Neuronal stem cell (in vitro differentiated cells): ENCODE data around the gene GRAP2.

ENCODE experiments used
- DNase-seq: peaks from one replicate; pipeline ENCODE4 v3.0.0-alpha.2; 2013; ENCODE audit warnings: low spot score
- H2AFZ ChIP-seq: one replicate; pipeline ENCODE4 v1.6.1; 2013; ENCODE audit warnings: mild to moderate bottlenecking, low read length, inconsistent platforms
- H2AK5ac ChIP-seq: 2 replicates; pipeline ENCODE4 v1.6.1; 2013; ENCODE audit warnings: low read depth, mild to moderate bottlenecking, inconsistent platforms, low read length, moderate library complexity, mixed read lengths
- H2BK120ac ChIP-seq: 2 replicates; pipeline ENCODE4 v1.6.1; 2013; ENCODE audit warnings: low read depth, mild to moderate bottlenecking, inconsistent platforms, low read length, moderate library complexity, mixed read lengths
- H2BK12ac ChIP-seq: one replicate; pipeline ENCODE4 v1.6.1; 2013; ENCODE audit warnings: low read length, inconsistent platforms
- H2BK15ac ChIP-seq: 2 replicates; pipeline ENCODE4 v1.6.1; 2013; ENCODE audit warnings: mild to moderate bottlenecking, low read length, inconsistent platforms, mixed read lengths
- H2BK5ac ChIP-seq: one replicate; pipeline ENCODE4 v1.6.1; 2013; ENCODE audit warnings: inconsistent platforms, mild to moderate bottlenecking, low read length, moderate library complexity
- H3K14ac ChIP-seq: one replicate; pipeline ENCODE4 v1.6.1; 2013; ENCODE audit warnings: low read length, inconsistent platforms
- H3K18ac ChIP-seq: 2 replicates; pipeline ENCODE4 v1.6.1; 2013; ENCODE audit warnings: low read length, inconsistent platforms
- H3K23ac ChIP-seq: 2 replicates; pipeline ENCODE4 v1.6.1; 2013; ENCODE audit warnings: low read depth, mild to moderate bottlenecking, mixed read lengths, low read length, inconsistent platforms; ENCODE audit not compliant: poor library complexity
- H3K27ac ChIP-seq: replicated peaks from 3 replicates; pipeline ENCODE4 v1.5.1; 2013; ENCODE audit warnings: low read length, inconsistent platforms
- H3K27me3 ChIP-seq, 3 experiments: 2 replicates each; pipeline ENCODE4 v1.6.1; 2013; ENCODE audit warnings: low read length in 3 of 3, mild to moderate bottlenecking in 2 of 3, inconsistent platforms in 1 of 3, low read depth in 1 of 3, mixed read lengths in 1 of 3, moderate library complexity in 1 of 3; ENCODE audit not compliant: control insufficient read depth in 3 of 3, insufficient read depth in 3 of 3
- H3K36me3 ChIP-seq, 2 donors: replicated peaks in 1 of 2; 2 replicates each; pipeline ENCODE4 v1.6.1; 2013; ENCODE audit warnings: low read length in 2 of 2; ENCODE audit not compliant: control insufficient read depth in 2 of 2, insufficient read depth in 2 of 2
- H3K4ac ChIP-seq: 2 replicates; pipeline ENCODE4 v1.6.1; 2013; ENCODE audit warnings: inconsistent platforms, mild to moderate bottlenecking, low read length, moderate library complexity
- H3K4me1 ChIP-seq, 2 donors: 1 replicate in 1 of 2; 2 replicates in 1 of 2; pipeline ENCODE4 v1.6.1; 2013; ENCODE audit warnings: low read length in 2 of 2, low read depth in 1 of 2; ENCODE audit not compliant: control insufficient read depth in 2 of 2, insufficient read depth in 1 of 2
- H3K4me2 ChIP-seq: one replicate; pipeline ENCODE4 v1.6.1; 2013; ENCODE audit warnings: mild to moderate bottlenecking, low read length, inconsistent platforms; ENCODE audit not compliant: insufficient read depth, poor library complexity, severe bottlenecking
- H3K4me3 ChIP-seq, 2 donors: 2 replicates each; pipeline ENCODE4 v1.5.1; 2013; ENCODE audit warnings: low read length in 2 of 2, mild to moderate bottlenecking in 2 of 2, inconsistent platforms in 1 of 2, moderate library complexity in 1 of 2
- H3K79me1 ChIP-seq: one replicate; pipeline ENCODE4 v1.6.1; 2013; ENCODE audit warnings: low read depth, mild to moderate bottlenecking, inconsistent platforms, low read length, moderate library complexity
- H3K9ac ChIP-seq: one replicate; pipeline ENCODE4 v1.6.1; 2013; ENCODE audit warnings: mild to moderate bottlenecking, low read depth, low read length, inconsistent platforms; ENCODE audit not compliant: poor library complexity
- H3K9me3 ChIP-seq, 2 donors: replicated peaks in 1 of 2; 2 replicates each; pipeline versions ENCODE3 to v1.6.1; 2013; ENCODE audit warnings: low read length in 2 of 2, mild to moderate bottlenecking in 2 of 2, inconsistent platforms in 1 of 2, low read depth in 1 of 2, mixed read lengths in 1 of 2, moderate library complexity in 1 of 2; ENCODE audit not compliant: control insufficient read depth in 2 of 2, insufficient read depth in 1 of 2
- H4K8ac ChIP-seq: one replicate; pipeline ENCODE4 v1.6.1; 2013; ENCODE audit warnings: low read depth, mild to moderate bottlenecking, inconsistent platforms, low read length, moderate library complexity
- H4K91ac ChIP-seq: one replicate; pipeline ENCODE4 v1.6.1; 2013; ENCODE audit warnings: low read length, low read depth, mild to moderate bottlenecking, inconsistent platforms; ENCODE audit not compliant: poor library complexity
- WGBS, 2 donors: extraction: QIAGEN DNeasy Blood & Tissue Kit; methylation state at CpG; one replicate each; pipeline ENCODE4 v1.1.7; 2013; ENCODE audit warnings: missing lambda C conversion rate in 2 of 2, mixed read lengths in 1 of 2; ENCODE audit not compliant: insufficient read length in 2 of 2, insufficient replicate concordance in 1 of 2; ENCODE audit errors: extremely low coverage in 2 of 2; 5-methylcytosine and 5-hydroxymethylcytosine counted together

The GRAP2 gene

GRCh38 chr22:39908136-39908535 is 7.3 kb downstream of the GRAP2 start:
- Histone ChIP-seq H2BK15ac (no peak overlapping the region), H3K27ac (no peak overlapping the region), H3K27me3 (no peaks in the 10 kb centered on the region)

GRCh38 chr22:39908737-39909136 is 7.9 kb downstream of the GRAP2 start:
- no peaks in the 10 kb centered on the region for H3K36me3 ChIP-seq

More at GRCh38 chr22:39908136-39908535, 7.3 kb downstream of the GRAP2 start:
- Histone ChIP-seq H2BK5ac (no peak overlapping the region), H4K91ac (no peak overlapping the region), H3K4me2 (no peak overlapping the region), H3K4me1 (peaks cover 0 to 1% of the 10 kb centered on the region in 2 donors), H2AK5ac (no peak overlapping the region), H3K9ac (no peak overlapping the region), H2BK120ac (no peak overlapping the region), H3K9me3 (no peaks in the 10 kb centered on the region), H3K14ac (no peak overlapping the region), H2BK12ac (no peak overlapping the region), H4K8ac (no peak overlapping the region), H3K4ac (no peak overlapping the region), H3K23ac (no peak overlapping the region), H2AFZ (no peak overlapping the region), H3K36me3 (no peaks in the 10 kb centered on the region), H3K4me3 (no peak overlapping the region), H3K79me1 (no peaks in the 10 kb centered on the region), H3K18ac (no peak overlapping the region)
- DNase-seq = no peak
- WGBS, 2 donors = no CpG with 5 or more reads among the region's 2 CpGs

DNA sequence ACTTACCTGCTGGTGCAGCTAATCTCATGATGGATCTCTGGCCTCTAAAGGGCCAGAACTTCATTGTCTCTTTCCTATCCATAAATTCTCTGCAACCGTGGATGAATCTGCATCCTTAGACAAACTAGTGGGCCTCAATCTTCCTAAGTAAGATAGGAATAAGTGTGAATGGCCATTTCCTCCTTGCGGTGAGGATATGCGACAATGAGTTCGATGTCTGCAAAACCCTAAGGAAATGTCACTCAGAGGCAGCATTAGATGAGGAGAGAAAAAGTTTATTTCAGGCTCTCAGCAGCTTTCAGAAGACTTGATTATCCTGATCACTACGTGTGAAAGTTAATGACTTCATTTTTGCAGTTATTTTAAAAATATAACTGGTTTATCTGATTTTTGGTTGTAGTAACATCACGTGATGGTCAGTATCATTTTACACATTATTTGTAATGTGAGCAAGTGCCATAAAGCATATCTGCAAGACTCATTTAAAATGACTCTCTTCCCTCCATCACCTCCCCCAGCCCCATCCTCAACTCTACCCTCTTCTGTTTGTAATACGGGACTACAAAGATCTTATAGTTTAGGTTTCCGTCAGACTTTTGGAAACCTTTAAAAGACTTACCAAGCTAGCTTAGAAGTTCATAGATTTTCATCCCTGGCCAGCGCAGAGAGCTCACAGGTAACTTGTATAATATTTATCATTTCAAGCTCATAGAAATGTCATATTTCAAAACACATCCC is 10.2 kb downstream of the GRAP2 start:
- Histone ChIP-seq H2BK15ac (no peak overlapping the region), H3K27ac (no peak overlapping the region), H2AK5ac (no peak overlapping the region), H3K9me3 (no peaks in the 10 kb centered on the region), H4K8ac (no peak overlapping the region), H2BK120ac (no peak overlapping the region), H3K27me3 (peaks cover 0 to 3% (median 0%) of the 10 kb centered on the region in 3 experiments), H3K4me2 (no peak overlapping the region), H3K4me3 (no peak overlapping the region), H3K14ac (no peak overlapping the region), H2BK5ac (no peak overlapping the region), H3K23ac (no peak overlapping the region), H3K9ac (no peak overlapping the region), H3K4me1 (peaks cover 0 to 13% of the 10 kb centered on the region in 2 donors), H2AFZ (no peak overlapping the region), H3K36me3 (no peaks in the 10 kb centered on the region), H3K18ac (no peak overlapping the region), H2BK12ac (no peak overlapping the region), H4K91ac (no peak overlapping the region), H3K4ac (no peak overlapping the region), H3K79me1 (no peaks in the 10 kb centered on the region)
- whole genome bisulfite sequencing, 2 donors = no CpG with 5 or more reads among the region's 9 CpGs
- no peak for DNase-seq

More at GRCh38 chr22:39908737-39909136, 7.9 kb downstream of the GRAP2 start:
- no peak overlapping the region for H2BK120ac ChIP-seq
- no peak overlapping the region for H3K27ac ChIP-seq
- H4K8ac ChIP-seq = no peak overlapping the region
- H3K4me1 ChIP-seq = peaks cover 0 to 7% of the 10 kb centered on the region in 2 donors
- H3K4me3 ChIP-seq = no peak overlapping the region
- H3K9ac ChIP-seq = no peak overlapping the region
- no peak overlapping the region for H2AFZ ChIP-seq
- H2BK12ac ChIP-seq = no peak overlapping the region
- H2BK15ac ChIP-seq = no peak overlapping the region
- no peaks in the 10 kb centered on the region for H3K79me1 ChIP-seq
- no peaks in the 10 kb centered on the region for H3K9me3 ChIP-seq
- no peak overlapping the region for H3K4ac ChIP-seq
- H3K18ac ChIP-seq = no peak overlapping the region
- H3K4me2 ChIP-seq = no peak overlapping the region
- no peak overlapping the region for H2AK5ac ChIP-seq
- H2BK5ac ChIP-seq = no peak overlapping the region
- H3K27me3 ChIP-seq = peaks cover 0 to 3% (median 0%) of the 10 kb centered on the region in 3 experiments
- H3K23ac ChIP-seq = no peak overlapping the region
- DNase-seq = no peak
- H4K91ac ChIP-seq = no peak overlapping the region
- no peak overlapping the region for H3K14ac ChIP-seq
- no CpG with 5 or more reads among the region's 5 CpGs for WGBS, 2 donors

- Histone ChIP-seq H3K27me3 (peaks cover 0 to 3% (median 0%) of the 10 kb centered on the region in 3 experiments), H3K79me1 (no peaks in the 10 kb centered on the region), H3K9ac (no peak overlapping the region), H3K4me2 (no peak overlapping the region), H2BK120ac (no peak overlapping the region), H3K36me3 (no peaks in the 10 kb centered on the region), H3K18ac (no peak overlapping the region), H2BK5ac (no peak overlapping the region), H2AFZ (no peak overlapping the region), H2AK5ac (no peak overlapping the region), H2BK15ac (no peak overlapping the region), H3K4me1 (peaks cover 0 to 16% of the 10 kb centered on the region in 2 donors), H3K14ac (no peak overlapping the region), H2BK12ac (no peak overlapping the region), H4K91ac (no peak overlapping the region), H3K23ac (no peak overlapping the region), H4K8ac (no peak overlapping the region), H3K9me3 (no peaks in the 10 kb centered on the region), H3K4ac (no peak overlapping the region), H3K4me3 (no peak overlapping the region), H3K27ac (no peak overlapping the region)
- DNase-seq = no peak
- WGBS, 2 donors = no CpG with 5 or more reads among the region's 5 CpGs
Observed at GRCh38 chr22:39913321-39913720, 12.4 kb downstream of the GRAP2 start.
